ENCODE results near the gene GPI.

DNA sequence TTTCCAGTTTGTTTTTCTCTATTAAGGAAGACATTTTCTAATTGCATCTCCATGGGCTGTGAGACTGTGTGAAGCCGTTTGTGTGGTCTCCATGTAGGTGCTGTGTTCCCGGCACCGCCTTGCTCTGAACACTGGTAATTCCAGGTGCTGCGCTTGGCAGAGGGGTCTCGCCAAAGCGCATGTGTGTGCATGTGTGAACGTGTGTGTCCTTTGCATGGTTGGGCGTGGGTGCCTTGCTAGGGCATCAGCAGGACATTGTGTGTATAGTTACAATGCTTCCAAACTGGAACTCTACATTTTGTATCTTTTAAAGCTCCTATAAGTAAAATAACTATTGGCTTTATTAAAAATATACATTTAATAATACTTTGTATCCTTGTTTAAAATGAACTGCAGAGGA, 9.8 kb upstream of the GPI start:
- TF ChIP-seq, protein P1, sequence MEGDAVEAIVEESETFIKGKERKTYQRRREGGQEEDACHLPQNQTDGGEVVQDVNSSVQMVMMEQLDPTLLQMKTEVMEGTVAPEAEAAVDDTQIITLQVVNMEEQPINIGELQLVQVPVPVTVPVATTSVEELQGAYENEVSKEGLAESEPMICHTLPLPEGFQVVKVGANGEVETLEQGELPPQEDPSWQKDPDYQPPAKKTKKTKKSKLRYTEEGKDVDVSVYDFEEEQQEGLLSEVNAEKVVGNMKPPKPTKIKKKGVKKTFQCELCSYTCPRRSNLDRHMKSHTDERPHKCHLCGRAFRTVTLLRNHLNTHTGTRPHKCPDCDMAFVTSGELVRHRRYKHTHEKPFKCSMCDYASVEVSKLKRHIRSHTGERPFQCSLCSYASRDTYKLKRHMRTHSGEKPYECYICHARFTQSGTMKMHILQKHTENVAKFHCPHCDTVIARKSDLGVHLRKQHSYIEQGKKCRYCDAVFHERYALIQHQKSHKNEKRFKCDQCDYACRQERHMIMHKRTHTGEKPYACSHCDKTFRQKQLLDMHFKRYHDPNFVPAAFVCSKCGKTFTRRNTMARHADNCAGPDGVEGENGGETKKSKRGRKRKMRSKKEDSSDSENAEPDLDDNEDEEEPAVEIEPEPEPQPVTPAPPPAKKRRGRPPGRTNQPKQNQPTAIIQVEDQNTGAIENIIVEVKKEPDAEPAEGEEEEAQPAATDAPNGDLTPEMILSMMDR (conservative IDR thresholded peaks at IDR 0.05 in 1 of 2, IDR thresholded peaks at IDR 0.05 in 1 of 2; ENCODE audit: low read depth in 1 of 2, low read length in 2 of 2), result no peak
- no peak for TF ChIP-seq EZH2 (IDR thresholded peaks at IDR 0.05; ENCODE audit: low read length, missing control alignments)

All from fibroblast of lung (primary cell).